Fibroblast of the conjunctiva (primary cell): Measurements from ENCODE around the gene N4BP2.

Experiments used
- DNase-seq: peaks from one replicate; pipeline ENCODE4 v3.0.0-alpha.2; 2010; ENCODE audit warnings: low read depth

N4BP2 gene

GRCh38 chr4:40192114-40193015, 135.7 kb downstream of the N4BP2 start:
- no peak for DNase-seq

DNA sequence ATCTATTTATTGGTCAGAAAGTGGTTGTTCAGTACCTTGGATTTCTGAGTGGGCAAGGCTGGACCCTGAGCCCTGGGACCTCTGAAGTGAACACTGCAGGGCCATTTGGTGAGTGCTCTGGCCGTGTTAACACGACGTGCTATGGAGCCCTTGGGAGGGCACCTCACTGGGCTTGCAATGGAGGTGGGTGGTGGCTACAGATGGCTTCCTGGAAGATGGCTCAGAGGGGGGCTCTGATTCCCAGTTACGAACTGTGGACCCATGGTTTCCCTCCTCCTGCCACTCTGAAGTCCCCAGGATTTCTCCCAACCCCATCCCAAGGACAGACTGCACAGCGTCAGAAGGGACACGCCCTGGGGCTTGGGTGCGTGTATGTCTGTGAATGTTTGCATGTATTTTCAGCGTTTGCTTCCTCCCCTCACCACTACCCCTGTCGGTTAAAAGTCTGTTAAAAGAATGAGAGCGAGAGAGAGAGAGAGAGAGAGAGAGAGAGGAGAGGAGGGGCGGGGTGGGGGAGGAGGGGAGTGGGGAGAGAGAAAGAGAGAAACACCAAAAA, 136.4 kb downstream of the N4BP2 start:
- no peak for DNase-seq

GRCh38 chr4:40193578-40193977, 136.9 kb downstream of the N4BP2 start:
- no peak for DNase-seq

DNA sequence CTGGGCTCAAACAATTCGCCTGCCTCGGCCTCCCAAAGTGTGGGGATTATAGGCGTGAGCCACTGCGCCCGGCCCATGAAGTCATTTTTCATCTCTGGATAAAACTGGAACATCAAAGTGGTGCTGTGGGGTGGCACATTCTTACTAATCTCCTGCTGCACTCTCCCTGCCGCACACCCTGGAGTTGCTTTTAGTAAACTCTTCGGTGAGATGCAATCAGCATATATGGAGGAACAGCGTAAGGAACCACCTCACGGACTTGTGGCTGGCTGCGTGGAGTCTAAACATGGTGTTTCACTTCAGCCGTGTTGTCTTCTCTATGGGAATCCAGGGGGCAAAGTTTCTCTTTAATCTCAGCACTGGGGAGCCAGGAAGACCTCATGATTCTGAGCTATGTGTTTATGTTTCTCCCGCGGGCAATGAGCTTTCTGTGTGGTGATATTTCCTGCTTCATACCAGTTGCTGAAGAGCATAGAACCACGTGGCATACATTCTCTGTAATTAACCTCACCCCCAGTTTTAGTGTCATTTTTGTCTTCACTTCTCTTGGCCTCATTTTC, 138.0 kb downstream of the N4BP2 start:
- DNase-seq, result no peak

DNA sequence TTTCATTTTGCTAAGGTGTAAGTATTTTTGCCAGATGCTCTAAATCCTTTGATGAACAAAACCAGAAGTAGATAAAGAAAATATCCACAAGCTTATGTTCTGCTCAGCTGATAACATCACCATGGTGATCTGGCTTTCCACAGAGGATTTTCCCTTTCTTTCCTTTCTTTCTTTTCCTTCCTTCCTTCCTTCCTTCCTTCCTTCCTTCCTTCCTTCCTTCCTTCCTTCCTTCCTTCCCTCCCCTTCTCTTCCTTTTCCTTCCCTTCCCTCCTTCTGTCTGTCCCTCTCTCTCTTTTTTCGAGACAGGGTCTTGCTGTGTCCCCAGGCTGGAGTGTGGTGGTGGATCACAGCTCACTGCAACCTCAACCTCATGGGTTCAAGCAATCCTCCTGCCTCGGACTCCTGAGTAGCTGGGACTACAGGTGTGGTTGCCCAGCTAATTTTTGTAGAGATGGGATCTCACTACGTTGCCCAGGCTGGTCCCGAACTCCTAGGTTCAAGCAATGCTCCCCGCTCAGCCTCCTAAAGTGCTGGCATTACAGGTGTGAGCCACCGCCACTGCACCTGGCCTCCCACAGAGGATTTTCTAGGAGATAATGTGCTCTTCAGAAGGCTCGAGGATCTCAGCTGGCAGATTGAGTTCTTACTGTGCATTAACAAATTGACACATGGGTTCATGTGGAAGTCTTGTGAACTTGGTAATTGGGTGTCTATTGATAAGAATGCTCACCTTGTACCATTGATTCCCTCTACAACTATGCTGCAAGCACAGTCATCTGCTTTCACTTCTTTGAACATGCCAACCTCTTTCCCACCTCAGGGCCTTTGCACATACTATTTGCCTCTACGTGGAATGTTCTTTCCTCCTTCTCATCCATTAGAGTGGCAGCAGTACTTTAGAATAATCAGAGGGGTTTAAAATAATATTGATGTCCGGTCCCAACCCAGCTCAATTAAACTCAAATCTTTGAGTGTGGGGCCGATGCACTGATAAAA, 138.8 kb downstream of the N4BP2 start:
- DNase-seq, result no peak

DNA sequence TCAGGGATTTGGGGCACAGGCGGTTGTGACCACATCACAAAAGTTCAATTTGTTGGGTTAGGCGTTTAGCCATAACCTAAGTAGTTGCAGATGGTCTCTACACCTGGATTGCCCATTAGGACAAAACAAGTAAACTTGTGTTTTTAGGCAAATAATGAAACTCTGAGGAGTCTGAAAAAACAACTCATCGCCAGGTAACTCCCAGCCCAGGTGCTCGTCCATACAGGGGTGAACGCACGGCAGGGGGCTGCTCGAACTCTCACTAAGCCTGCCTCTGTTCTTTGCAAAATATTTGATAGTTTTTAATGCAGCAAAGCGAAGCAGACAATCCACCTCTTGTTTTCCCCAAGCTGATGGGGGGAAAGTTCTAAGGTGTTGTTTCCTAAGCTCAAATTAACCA, 139.6 kb downstream of the N4BP2 start:
- no peak for DNase-seq

DNA sequence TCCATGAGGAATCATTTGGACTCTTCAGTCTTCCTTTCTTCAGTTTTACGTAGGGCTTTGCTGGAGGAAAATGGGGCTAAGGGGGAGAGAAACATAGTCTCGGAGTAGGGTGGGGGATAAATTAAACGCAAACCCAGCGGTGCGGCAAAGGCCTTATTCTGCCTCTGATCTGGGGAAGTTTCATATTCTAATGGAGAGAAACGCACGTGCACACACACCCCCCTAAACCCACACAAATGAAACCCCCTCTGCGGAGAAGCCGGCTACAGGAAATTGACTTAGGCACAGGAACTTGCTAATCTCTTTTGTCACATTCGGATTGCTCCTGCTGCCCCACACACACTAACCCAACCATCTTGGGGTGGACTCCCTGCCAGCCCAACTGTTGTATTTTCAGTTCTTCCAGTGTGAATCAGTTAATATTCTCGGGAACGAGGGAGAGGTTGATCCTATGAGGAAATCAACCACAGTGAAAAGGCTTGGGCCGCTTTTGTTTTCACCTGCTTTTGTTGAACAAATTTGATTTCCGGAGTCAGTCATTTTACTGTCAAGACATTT, 140.2 kb downstream of the N4BP2 start, which contains the start of gene RHOH:
RHOH (plus strand) TSS at position 308 of the 558 bp plus-strand sequence. CDS start 46,356 bp downstream, outside the sequence.
- DNase-seq, result no peak

DNA sequence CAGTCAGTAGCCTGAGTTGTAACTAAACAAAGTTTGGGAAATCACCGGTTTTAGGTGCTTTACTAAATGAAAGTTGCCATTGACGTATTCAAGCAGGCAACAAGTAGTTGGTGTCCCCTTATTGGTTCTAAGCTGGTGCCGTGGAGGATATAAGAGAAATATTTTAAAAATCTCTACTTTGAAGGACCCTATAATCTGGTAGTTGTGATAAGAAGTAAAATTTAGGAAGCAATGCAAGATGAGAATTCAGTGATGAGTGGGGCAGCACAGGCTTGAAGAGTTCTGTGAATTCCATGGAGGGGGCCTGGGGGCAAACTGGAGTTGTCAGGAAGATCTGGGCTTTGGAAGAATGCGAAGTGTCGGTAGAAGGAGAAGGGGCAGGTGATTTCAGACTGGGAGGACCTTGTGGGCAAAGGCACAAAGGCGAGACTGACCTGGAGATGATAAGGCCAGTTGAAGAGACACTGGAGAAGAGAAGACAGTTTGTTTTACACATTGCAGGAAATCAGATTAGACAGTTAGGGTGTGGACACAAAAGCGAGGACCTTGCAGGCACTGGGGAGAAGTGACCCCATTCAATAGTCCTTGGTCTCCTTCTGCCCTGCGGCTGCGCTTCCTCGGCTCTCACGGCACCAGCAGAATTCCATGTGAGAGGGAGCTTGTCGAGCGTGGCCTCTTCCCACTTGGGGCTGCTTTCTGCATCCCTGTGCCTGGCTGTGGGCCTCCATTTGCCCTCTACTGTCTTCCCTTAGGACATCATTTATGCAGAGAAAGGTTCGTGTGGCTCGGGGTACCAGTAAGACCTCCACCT, 141.4 kb downstream of the N4BP2 start:
- no peak for DNase-seq

GRCh38 chr4:40199179-40199670, 142.6 kb downstream of the N4BP2 start:
- no peak for DNase-seq

DNA sequence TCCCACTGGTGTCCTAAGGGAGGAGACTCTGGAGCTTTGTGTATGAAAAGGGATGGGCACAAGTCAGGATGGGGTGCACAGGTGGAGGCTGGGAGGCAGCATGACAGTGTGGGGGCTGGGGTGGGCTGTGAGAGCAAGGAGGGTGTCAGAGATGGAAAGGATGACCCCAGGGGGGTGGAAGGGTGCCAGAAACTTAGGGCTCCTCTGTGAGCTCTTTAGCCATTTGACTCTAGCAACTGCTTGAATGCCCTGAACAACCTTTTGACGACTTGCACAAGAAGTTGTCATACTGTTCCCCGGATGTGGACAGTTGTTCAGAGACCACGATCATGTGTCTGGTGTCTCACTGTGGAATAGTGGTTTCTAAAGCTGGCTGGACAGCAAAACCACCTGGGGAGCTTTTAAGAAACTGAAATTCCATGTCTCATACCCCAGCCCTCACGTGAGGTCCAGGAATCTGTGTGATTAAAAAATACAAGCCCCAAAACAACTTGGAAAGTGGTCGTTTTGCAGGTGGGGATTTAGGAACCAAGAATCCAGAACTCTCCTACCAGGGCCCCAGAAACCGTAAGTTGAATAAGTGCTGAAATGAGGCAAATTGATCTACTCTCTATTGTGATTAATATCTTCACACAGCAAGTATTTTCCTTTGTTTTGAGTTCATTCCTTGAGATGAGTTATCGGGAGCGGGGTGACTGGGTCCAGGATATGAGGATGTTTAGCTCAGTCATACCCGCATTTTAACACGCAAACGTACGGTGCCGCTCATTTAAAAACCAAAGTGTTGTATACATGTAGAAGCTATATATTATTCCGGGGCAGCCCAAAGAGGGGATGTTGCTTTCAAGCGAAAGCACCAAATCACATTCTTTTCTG, 143.6 kb downstream of the N4BP2 start:
- no peak for DNase-seq

GRCh38 chr4:40200875-40201801, 144.5 kb downstream of the N4BP2 start:
- DNase-seq, result no peak

- no peak for DNase-seq
Observed at GRCh38 chr4:40201898-40202297, 145.2 kb downstream of the N4BP2 start.

- DNase-seq, result no peak
Observed at GRCh38 chr4:40202474-40202873, 145.8 kb downstream of the N4BP2 start.

GRCh38 chr4:40204507-40205258, 148.0 kb downstream of the N4BP2 start:
- no peak for DNase-seq

- DNase-seq, result no peak
Observed at GRCh38 chr4:40205259-40206198, 148.9 kb downstream of the N4BP2 start.

DNA sequence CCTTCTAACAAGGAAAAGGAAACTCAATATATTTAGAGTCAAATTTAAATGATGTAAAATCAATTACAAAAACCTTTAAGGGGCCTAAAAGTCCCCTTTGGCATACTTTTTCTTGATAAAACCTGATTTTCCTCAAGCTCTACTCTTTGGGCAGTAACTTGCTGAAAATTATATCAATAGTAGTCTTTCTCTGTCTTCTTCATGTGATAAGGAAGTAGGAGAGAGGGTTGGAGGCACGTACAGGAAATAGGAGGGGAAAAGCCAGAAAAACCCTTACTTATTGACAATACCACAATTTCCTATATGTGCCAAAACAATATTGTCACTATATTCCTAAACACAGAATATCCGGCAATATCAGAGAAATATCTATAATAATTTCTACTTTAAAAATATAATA, 149.8 kb downstream of the N4BP2 start:
- DNase-seq, result no peak
